Measurements from ENCODE around the gene TET3.

Gene TET3

DNA sequence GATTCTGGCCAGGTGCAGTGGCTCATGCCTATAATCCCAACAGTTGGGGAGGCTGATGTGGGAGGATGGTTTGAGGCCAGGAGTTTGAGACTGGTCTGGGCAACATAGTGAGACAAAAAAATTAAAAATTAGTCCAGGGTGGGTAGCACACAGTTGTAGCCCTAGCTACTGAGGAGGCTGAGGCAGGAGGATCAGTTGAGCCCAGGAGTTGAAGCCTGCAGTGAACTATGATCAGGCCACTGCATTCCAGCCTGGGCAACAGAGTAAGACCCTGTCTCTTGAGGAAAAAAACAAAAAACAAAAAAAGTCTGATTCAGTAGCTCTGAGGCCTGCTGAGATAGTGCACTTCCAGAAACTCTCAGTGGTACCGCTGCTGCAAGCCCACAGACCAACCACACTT, 7.9 kb upstream of the TET3 start:
- DNase-seq (ENCODE audit: low read depth, low spot score) = no peak
- no peaks in the 10 kb centered on the region for H3K36me3 ChIP-seq (ENCODE audit: insufficient read depth, insufficient read length, low read length)
- H3K4me1 ChIP-seq (ENCODE audit: insufficient read depth, insufficient read length) = peaks cover 2% of the 10 kb centered on the region
- peaks cover 39% of the 10 kb centered on the region for H3K27me3 ChIP-seq (ENCODE audit: insufficient read depth, insufficient read length)
- no peaks in the 10 kb centered on the region for H3K9me3 ChIP-seq (ENCODE audit: insufficient read depth, low read length)
- TF ChIP-seq ZNF274 (IDR thresholded peaks at IDR 0.05; ENCODE audit: low read depth, low read length) (no peak), YY1 (IDR thresholded peaks at IDR 0.05; ENCODE audit: insufficient read depth, insufficient read length) (no peak)
- H3K9ac ChIP-seq (ENCODE audit: insufficient read length, low read depth) = no peak overlapping the region
- H3K4me3 ChIP-seq (ENCODE audit: insufficient read length, low read depth) = no peak overlapping the region

DNA sequence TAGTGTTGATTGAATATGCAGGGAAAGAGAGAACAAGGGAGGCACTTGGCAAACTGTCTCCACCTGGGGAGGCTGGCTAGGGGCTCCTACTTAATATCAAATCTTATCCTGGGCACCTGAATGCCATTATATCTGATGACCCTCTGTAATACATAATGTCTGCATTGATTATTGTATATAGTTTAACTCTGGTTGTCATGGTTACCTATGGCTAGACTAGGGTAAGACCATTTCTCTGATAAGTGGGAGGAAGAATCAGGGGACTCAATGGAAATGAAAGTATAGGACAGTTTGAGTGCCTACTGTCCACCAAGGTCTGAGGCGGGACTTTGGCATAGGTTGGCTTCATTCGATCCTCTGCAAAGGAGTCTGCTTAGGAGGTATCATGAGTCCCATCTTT, 7.2 kb upstream of the TET3 start:
- no peak for TF ChIP-seq SUZ12 (IDR thresholded peaks at IDR 0.05; ENCODE audit: extremely low read depth, insufficient read depth, insufficient read length)
- TF ChIP-seq YY1 (IDR thresholded peaks at IDR 0.05; ENCODE audit: insufficient read depth, insufficient read length) = no peak
- no peak for TF ChIP-seq ZNF274 (IDR thresholded peaks at IDR 0.05; ENCODE audit: low read depth, low read length)
- Histone ChIP-seq H3K36me3 (ENCODE audit: insufficient read depth, insufficient read length, low read length) (no peaks in the 10 kb centered on the region), H3K4me3 (ENCODE audit: insufficient read length, low read depth) (no peak overlapping the region), H3K27me3 (ENCODE audit: insufficient read depth, insufficient read length) (peaks cover 46% of the 10 kb centered on the region), H3K9ac (ENCODE audit: insufficient read length, low read depth) (no peak overlapping the region), H3K4me1 (ENCODE audit: insufficient read depth, insufficient read length) (peaks cover 2% of the 10 kb centered on the region), H3K9me3 (ENCODE audit: insufficient read depth, low read length) (no peaks in the 10 kb centered on the region)
- no peak for DNase-seq (ENCODE audit: low read depth, low spot score)

DNA sequence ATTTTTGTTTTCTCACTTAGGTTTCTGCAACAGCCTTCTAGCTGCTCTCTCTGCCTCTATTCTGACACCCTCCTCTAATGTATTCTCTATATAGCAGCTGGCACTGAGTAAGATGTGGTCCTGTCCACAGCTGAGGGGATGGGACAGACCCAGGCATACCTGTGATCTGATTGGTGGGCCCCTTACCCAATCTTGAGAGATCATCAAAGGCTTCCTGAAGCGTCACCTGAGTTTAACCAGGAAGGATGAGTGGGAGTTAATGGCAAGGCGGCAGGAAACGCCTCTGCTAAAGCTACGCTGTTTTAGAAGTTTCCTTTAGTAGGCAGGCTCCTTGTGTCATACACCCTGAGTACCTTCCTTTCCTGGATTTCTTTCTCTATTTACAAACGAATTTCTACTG, 5.7 kb upstream of the TET3 start:
- peaks cover 8% of the 10 kb centered on the region for H3K4me1 ChIP-seq (ENCODE audit: insufficient read depth, insufficient read length)
- no peak for TF ChIP-seq SUZ12 (IDR thresholded peaks at IDR 0.05; ENCODE audit: extremely low read depth, insufficient read depth, insufficient read length)
- no peak for TF ChIP-seq YY1 (IDR thresholded peaks at IDR 0.05; ENCODE audit: insufficient read depth, insufficient read length)
- TF ChIP-seq ZNF274 (IDR thresholded peaks at IDR 0.05; ENCODE audit: low read depth, low read length) = no peak
- H3K9ac ChIP-seq (ENCODE audit: insufficient read length, low read depth) = no peak overlapping the region
- no peaks in the 10 kb centered on the region for H3K9me3 ChIP-seq (ENCODE audit: insufficient read depth, low read length)
- H3K27me3 ChIP-seq (ENCODE audit: insufficient read depth, insufficient read length) = peaks cover 62% of the 10 kb centered on the region
- H3K36me3 ChIP-seq (ENCODE audit: insufficient read depth, insufficient read length, low read length) = no peaks in the 10 kb centered on the region
- DNase-seq (ENCODE audit: low read depth, low spot score) = no peak
- H3K4me3 ChIP-seq (ENCODE audit: insufficient read length, low read depth) = no peak overlapping the region

DNA sequence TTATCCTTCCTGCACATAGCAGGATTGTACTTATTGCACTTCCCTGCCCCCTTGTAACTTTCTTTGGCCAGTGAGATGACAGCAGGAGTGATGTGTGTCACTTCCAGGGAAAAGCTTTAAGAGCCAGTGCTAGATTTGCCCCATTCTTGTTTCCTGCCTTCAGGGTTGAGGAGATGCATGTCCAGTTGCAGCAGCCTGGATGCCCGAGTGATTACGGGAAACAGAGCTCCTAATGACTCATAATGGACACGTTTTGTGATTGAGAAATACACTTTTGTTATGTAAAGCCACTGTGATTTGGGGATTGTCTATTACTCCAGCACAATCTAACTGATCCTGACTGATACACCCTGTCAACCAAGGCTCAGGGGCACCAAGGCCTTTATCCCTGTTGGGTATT, 5.0 kb upstream of the TET3 start:
- Histone ChIP-seq H3K4me3 (ENCODE audit: insufficient read length, low read depth) (no peak overlapping the region), H3K9ac (ENCODE audit: insufficient read length, low read depth) (no peak overlapping the region), H3K4me1 (ENCODE audit: insufficient read depth, insufficient read length) (peaks cover 8% of the 10 kb centered on the region), H3K36me3 (ENCODE audit: insufficient read depth, insufficient read length, low read length) (no peaks in the 10 kb centered on the region), H3K27me3 (ENCODE audit: insufficient read depth, insufficient read length) (peaks cover 66% of the 10 kb centered on the region), H3K9me3 (ENCODE audit: insufficient read depth, low read length) (no peaks in the 10 kb centered on the region)
- no peak for TF ChIP-seq SUZ12 (IDR thresholded peaks at IDR 0.05; ENCODE audit: extremely low read depth, insufficient read depth, insufficient read length)
- TF ChIP-seq ZNF274 (IDR thresholded peaks at IDR 0.05; ENCODE audit: low read depth, low read length) = no peak
- TF ChIP-seq YY1 (IDR thresholded peaks at IDR 0.05; ENCODE audit: insufficient read depth, insufficient read length) = no peak
- DNase-seq (ENCODE audit: low read depth, low spot score) = no peak

DNA sequence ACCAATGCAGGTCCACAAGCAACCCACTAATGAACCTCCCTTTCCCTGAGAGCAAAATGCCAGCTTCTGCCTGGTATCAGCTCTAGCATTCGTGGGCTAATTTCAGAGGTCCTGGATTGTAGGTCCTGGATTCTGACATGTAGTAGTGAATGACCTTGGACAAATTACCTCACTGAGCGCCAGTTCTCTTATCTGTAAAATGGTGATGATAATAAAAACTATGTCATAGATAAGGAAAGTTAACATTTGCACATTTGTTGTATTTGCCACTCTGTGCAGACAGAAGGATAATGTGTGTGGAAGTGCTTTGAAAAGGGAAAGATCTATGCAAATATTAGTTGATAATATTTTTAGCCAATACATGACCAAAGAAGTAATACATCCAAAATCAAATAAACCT, 4.1 kb upstream of the TET3 start:
- peak overlapping the region; percentile 36 for H3K4me3 ChIP-seq (ENCODE audit: insufficient read length, low read depth)
- H3K9me3 ChIP-seq (ENCODE audit: insufficient read depth, low read length) = no peaks in the 10 kb centered on the region
- no peak for TF ChIP-seq YY1 (IDR thresholded peaks at IDR 0.05; ENCODE audit: insufficient read depth, insufficient read length)
- TF ChIP-seq ZNF274 (IDR thresholded peaks at IDR 0.05; ENCODE audit: low read depth, low read length) = no peak
- no peak for TF ChIP-seq SUZ12 (IDR thresholded peaks at IDR 0.05; ENCODE audit: extremely low read depth, insufficient read depth, insufficient read length)
- no peak for DNase-seq (ENCODE audit: low read depth, low spot score)
- H3K4me1 ChIP-seq (ENCODE audit: insufficient read depth, insufficient read length) = peaks cover 8% of the 10 kb centered on the region
- no peak overlapping the region for H3K9ac ChIP-seq (ENCODE audit: insufficient read length, low read depth)
- H3K36me3 ChIP-seq (ENCODE audit: insufficient read depth, insufficient read length, low read length) = no peaks in the 10 kb centered on the region
- peaks cover 66% of the 10 kb centered on the region for H3K27me3 ChIP-seq (ENCODE audit: insufficient read depth, insufficient read length)

DNA sequence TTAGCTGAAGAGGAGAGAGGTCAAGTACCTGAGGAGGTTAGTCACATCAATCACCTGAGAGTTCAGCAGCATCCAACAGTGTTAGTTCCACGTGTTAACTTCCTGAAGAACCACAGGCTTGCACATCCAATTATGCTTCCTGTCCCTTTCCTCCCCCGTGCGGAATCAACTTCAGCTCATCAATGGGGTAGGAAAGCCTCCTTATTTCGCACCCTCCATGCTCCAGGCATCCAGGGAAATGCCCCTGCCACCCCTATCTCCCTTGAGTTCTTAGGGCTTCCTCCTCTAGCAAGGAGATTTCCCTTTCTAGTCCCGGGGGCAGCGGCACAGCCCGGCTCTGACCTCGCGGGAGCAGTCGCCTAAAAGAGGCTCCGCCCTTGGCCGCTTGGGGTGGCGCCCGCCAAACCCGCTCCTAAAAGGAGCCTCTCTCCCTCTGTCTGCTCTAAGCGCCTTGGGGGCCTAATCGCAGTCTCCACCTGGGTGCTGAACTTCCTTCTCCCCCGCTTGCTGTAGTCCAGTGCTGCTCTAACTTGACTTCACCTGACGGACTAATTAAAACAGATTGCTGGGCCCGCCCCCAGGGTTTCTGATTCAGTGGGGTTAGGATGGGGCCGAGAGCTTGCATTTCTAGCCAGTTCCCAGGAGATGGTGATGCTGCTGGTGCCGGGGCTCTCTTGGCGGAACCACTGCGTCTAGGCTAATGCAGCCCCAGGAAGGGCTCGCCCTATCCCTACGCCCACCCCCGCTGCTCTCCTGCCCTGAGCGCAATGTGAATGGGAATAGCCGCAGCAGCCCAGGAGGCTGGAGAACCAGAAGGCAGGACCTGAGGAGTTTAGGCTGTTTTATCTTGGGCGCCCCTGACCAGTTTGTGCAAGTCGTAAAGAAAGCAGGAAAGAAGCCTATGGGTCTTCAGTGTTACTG, 3.4 kb upstream of the TET3 start:
- Histone ChIP-seq H3K27me3 (ENCODE audit: insufficient read depth, insufficient read length) (peaks cover 72% of the 10 kb centered on the region), H3K36me3 (ENCODE audit: insufficient read depth, insufficient read length, low read length) (peaks cover 5% of the 10 kb centered on the region), H3K9ac (ENCODE audit: insufficient read length, low read depth) (peak overlapping the region; percentile 61), H3K9me3 (ENCODE audit: insufficient read depth, low read length) (no peaks in the 10 kb centered on the region), H3K4me1 (ENCODE audit: insufficient read depth, insufficient read length) (peaks cover 14% of the 10 kb centered on the region), H3K4me3 (ENCODE audit: insufficient read length, low read depth) (peak overlapping the region; percentile 36)
- DNase-seq (ENCODE audit: low read depth, low spot score) = no peak
- no peak for TF ChIP-seq SUZ12 (IDR thresholded peaks at IDR 0.05; ENCODE audit: extremely low read depth, insufficient read depth, insufficient read length)
- no peak for TF ChIP-seq YY1 (IDR thresholded peaks at IDR 0.05; ENCODE audit: insufficient read depth, insufficient read length)
- no peak for TF ChIP-seq ZNF274 (IDR thresholded peaks at IDR 0.05; ENCODE audit: low read depth, low read length)

DNA sequence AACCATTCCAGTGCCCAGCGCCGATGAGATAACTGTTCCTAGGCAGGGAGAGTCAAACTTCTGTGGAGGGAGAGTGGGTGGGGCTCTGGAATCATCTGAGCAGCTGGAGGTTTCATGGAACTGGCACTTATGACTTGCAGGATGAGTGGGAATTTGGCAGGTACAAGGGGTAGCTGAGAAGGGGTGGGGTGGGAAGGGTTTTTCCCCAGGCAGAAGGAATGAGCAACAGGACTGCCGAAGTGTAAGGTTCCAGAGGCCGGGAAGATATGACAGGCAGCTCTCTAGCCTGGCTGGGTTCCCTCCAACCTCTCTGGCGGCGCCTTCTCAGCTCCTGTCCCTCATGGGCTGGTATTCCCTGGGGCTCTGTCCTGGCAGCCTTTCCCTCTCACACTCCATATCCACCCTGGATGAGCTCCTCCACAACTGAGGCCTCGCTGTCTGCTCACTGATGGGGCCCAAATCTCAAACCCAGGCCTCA, 2.5 kb upstream of the TET3 start:
- Histone ChIP-seq H3K27me3 (ENCODE audit: insufficient read depth, insufficient read length) (peaks cover 75% of the 10 kb centered on the region), H3K9ac (ENCODE audit: insufficient read length, low read depth) (no peak overlapping the region), H3K4me3 (ENCODE audit: insufficient read length, low read depth) (no peak overlapping the region), H3K4me1 (ENCODE audit: insufficient read depth, insufficient read length) (peaks cover 18% of the 10 kb centered on the region), H3K9me3 (ENCODE audit: insufficient read depth, low read length) (no peaks in the 10 kb centered on the region), H3K36me3 (ENCODE audit: insufficient read depth, insufficient read length, low read length) (peaks cover 11% of the 10 kb centered on the region)
- TF ChIP-seq SUZ12 (IDR thresholded peaks at IDR 0.05; ENCODE audit: extremely low read depth, insufficient read depth, insufficient read length) (no peak), YY1 (IDR thresholded peaks at IDR 0.05; ENCODE audit: insufficient read depth, insufficient read length) (no peak), ZNF274 (IDR thresholded peaks at IDR 0.05; ENCODE audit: low read depth, low read length) (no peak)
- DNase-seq (ENCODE audit: low read depth, low spot score) = no peak

Data from NT2/D1 (cell line).